GM19239 (cell line): ENCODE data around the gene IPO4.

Experiments
- DNase-seq: peaks from one replicate; pipeline ENCODE4 v3.0.0; 2011; ENCODE audit warnings: low spot score; ENCODE audit not compliant: insufficient read length
- FAIRE-seq: peaks from 2 replicates; lab custom pipeline; 2011; peaks lifted over from hg19 to GRCh38; lab: Jason Lieb, UNC

Gene IPO4

GRCh38 chr14:24136684-24137528 lies 51.7 kb downstream of the IPO4 start:
- no peak for DNase-seq

GRCh38 chr14:24135834-24136683 lies 52.6 kb downstream of the IPO4 start, which contains the start of gene PSME1:
Gene PSME1 (plus strand): TSS chr14:24136194. CDS start chr14:24136263, 69 bp downstream.
- FAIRE-seq, result peak; percentile 91
- DNase-seq, result peak; percentile 92

More at GRCh38 chr14:24136684-24137528, 51.7 kb downstream of the IPO4 start:
- no peak for FAIRE-seq

- FAIRE-seq, result peak; percentile 81
- no peak for DNase-seq
These were observed 53.1 kb downstream of the IPO4 start for GRCh38 chr14:24135584-24135833.

- FAIRE-seq (no peak), DNase-seq (no peak)
These were observed 54.9 kb downstream of the IPO4 start for GRCh38 chr14:24133735-24134134.

GRCh38 chr14:24132976-24133375 lies 55.6 kb downstream of the IPO4 start:
- FAIRE-seq, result no peak
- DNase-seq, result no peak

GRCh38 chr14:24132061-24132685 lies 56.4 kb downstream of the IPO4 start:
- no peak for DNase-seq
- no peak for FAIRE-seq

GRCh38 chr14:24131549-24131966 lies 57.1 kb downstream of the IPO4 start:
- DNase-seq, result no peak
- no peak for FAIRE-seq

- FAIRE-seq, result no peak
These were observed 57.7 kb downstream of the IPO4 start for GRCh38 chr14:24130717-24131548.

GRCh38 chr14:24130380-24130716 lies 58.3 kb downstream of the IPO4 start, which contains the start of gene FITM1:
Gene FITM1 (plus strand): TSS chr14:24130659. CDS start chr14:24131564, 905 bp downstream.
- FAIRE-seq, result no peak
- DNase-seq, result no peak

More at GRCh38 chr14:24130717-24131548, 57.7 kb downstream of the IPO4 start:
- DNase-seq, result no peak
